K562 (cell line): ENCODE measurements around the gene DGKZ. TPM values are rescaled to one million over a fixed set of nuclear protein-coding genes. Genes with fewer than 3 reads are reported as not detected.

Source experiments
- ATAC-seq: fragments of 200-7000 bp; cut with Tn5 transposase; 3 replicates; pipeline ENCODE4 v1.9.1; 2020; ENCODE audit warnings: moderate library complexity
- BruUV-seq: library from RNA; stranded (reverse); fragments of 400-500 nt; replicated peaks from 2 replicates; lab custom pipeline; 2021; lab: Mats Ljungman, UMichigan
- CTCF ChIA-PET: fragments of 300-600 bp; formaldehyde crosslinking; extraction: SDS; loops from one replicate; lab custom pipeline; 2021; ENCODE audit warnings: low intra/inter-chr PET ratio; lab: Yijun Ruan, JAX
- POLR2A ChIA-PET: fragments of 300-600, 350-650 bp; sonication (Branson Sonifier 250); formaldehyde crosslinking; extraction: SDS; loops from one replicate; lab custom pipeline; 2021; ENCODE audit warnings: antibody characterized with exemption, inconsistent platforms; lab: Yijun Ruan, JAX
- DNase-seq, 4 experiments: peaks; one replicate each; pipeline versions ENCODE4 v3.0.0 to v3.0.0-alpha.2; 2011 to 2018; ENCODE audit warnings: low spot score in 3 of 4, mixed read lengths in 3 of 4; ENCODE audit errors: extremely low read depth in 1 of 4
- FAIRE-seq: peaks from 2 replicates; lab custom pipeline; 2011; peaks lifted over from hg19 to GRCh38; lab: Jason Lieb, UNC
- H2AFZ ChIP-seq: 2 replicates; pipeline ENCODE4 v1.6.0; 2011; ENCODE audit warnings: low read depth, low read length, control low read depth, inconsistent platforms
- H3K27ac ChIP-seq: fragments of 200-600 bp; 3 replicates; pipeline ENCODE4 v1.8.0; 2011; ENCODE audit warnings: low read depth, mild to moderate bottlenecking, control low read depth, inconsistent platforms, low read length, moderate library complexity, mixed read lengths; ENCODE audit errors: extremely low read depth
- H3K27me3 ChIP-seq, 2 experiments: fragments of 300-600 bp in 1 of 2; 2 replicates in 1 of 2; 3 replicates in 1 of 2; pipeline versions ENCODE4 v1.6.0 to v1.8.0; 2011; ENCODE audit warnings: inconsistent platforms in 2 of 2, low read length in 2 of 2, mild to moderate bottlenecking in 1 of 2, mixed read lengths in 1 of 2, moderate library complexity in 1 of 2; ENCODE audit not compliant: control insufficient read depth in 2 of 2, insufficient read depth in 2 of 2
- H3K36me3 ChIP-seq: fragments of 300-600 bp; 3 replicates; pipeline ENCODE4 v1.8.0; 2011; ENCODE audit warnings: mild to moderate bottlenecking, low read length, inconsistent platforms; ENCODE audit not compliant: control insufficient read depth, insufficient read depth
- H3K4me1 ChIP-seq, 2 experiments: fragments of 200-600 bp in 1 of 2; replicated peaks in 1 of 2; 2 replicates in 1 of 2; 3 replicates in 1 of 2; pipeline versions ENCODE4 v1.5.1 to v1.8.0; 2011; ENCODE audit warnings: inconsistent platforms in 2 of 2, low read length in 2 of 2, mild to moderate bottlenecking in 1 of 2, mixed read lengths in 1 of 2, moderate library complexity in 1 of 2; ENCODE audit not compliant: control insufficient read depth in 2 of 2, insufficient read depth in 2 of 2
- H3K4me2 ChIP-seq: 2 replicates; pipeline ENCODE4 v1.6.1; 2011; ENCODE audit warnings: low read length, control low read depth, inconsistent platforms, mixed read lengths; ENCODE audit not compliant: insufficient read depth
- H3K4me3 ChIP-seq: fragments of 200-600 bp; sonication (generic), shearing (Covaris generic); 2 replicates; pipeline ENCODE4 v1.5.1; 2016; ENCODE audit warnings: control low read depth, inconsistent platforms
- H3K79me2 ChIP-seq: fragments of 200-600 bp; 3 replicates; pipeline ENCODE4 v1.8.0; 2011; ENCODE audit warnings: low read length, inconsistent platforms; ENCODE audit not compliant: control insufficient read depth, insufficient read depth
- H3K9ac ChIP-seq, 2 experiments: 2 replicates each; pipeline versions ENCODE4 v1.6.0 to v1.6.1; 2011; ENCODE audit warnings: low read depth in 2 of 2, low read length in 2 of 2, control low read depth in 1 of 2, inconsistent platforms in 1 of 2, mild to moderate bottlenecking in 1 of 2, mixed read lengths in 1 of 2; ENCODE audit not compliant: insufficient read depth in 1 of 2
- H3K9me1 ChIP-seq: one replicate; pipeline ENCODE4 v1.6.0; 2011; ENCODE audit warnings: inconsistent platforms, mild to moderate bottlenecking, low read length, moderate library complexity; ENCODE audit not compliant: control insufficient read depth, insufficient read depth
- H3K9me3 ChIP-seq: replicated peaks from 2 replicates; pipeline ENCODE4 v1.5.1; 2011; ENCODE audit warnings: low read depth, low read length, inconsistent platforms; ENCODE audit not compliant: control insufficient read depth, insufficient read depth
- H4K20me1 ChIP-seq: replicated peaks from 2 replicates; pipeline ENCODE4 v1.6.1; 2011; ENCODE audit warnings: low read length, inconsistent platforms, mixed read lengths; ENCODE audit not compliant: control insufficient read depth, insufficient read depth
- CEBPG ChIP-seq, 3 experiments: fragments of 200-800 bp in 1 of 3; sonication (Bioruptor generic) in 1 of 3; sonication (generic) in 1 of 3; formaldehyde crosslinking in 1 of 3; IDR thresholded peaks in 2 of 3; conservative IDR thresholded peaks in 1 of 3; 2 replicates each; pipeline versions ENCODE4 v1.6.1 to v1.8.0; 2016 to 2022; ENCODE audit warnings: missing compliant biosample characterization in 2 of 3, missing genetic modification characterization in 2 of 3, mild to moderate bottlenecking in 1 of 3, missing genetic modification reagents in 1 of 3
- ELF1 ChIP-seq: fragments of 200-800 bp; sonication (Bioruptor generic); IDR thresholded peaks from 2 replicates; pipeline ENCODE4 v1.6.1; 2016; ENCODE audit warnings: missing genetic modification characterization, missing compliant biosample characterization
- GABPB2 ChIP-seq: fragments of 250-450 bp; sonication (Bioruptor Pico); conservative IDR thresholded peaks from 2 replicates; pipeline ENCODE4 v1.5.1; 2021; ENCODE audit warnings: mild to moderate bottlenecking
- HOXB6 ChIP-seq: fragments of 250-450 bp; sonication (Bioruptor Pico); IDR thresholded peaks from 2 replicates; pipeline ENCODE4 v1.5.1; 2022; ENCODE audit warnings: mild to moderate bottlenecking, borderline replicate concordance
- MYC ChIP-seq, 2 experiments: fragments of 250-450 bp in 1 of 2; sonication (Bioruptor Pico) in 1 of 2; IDR thresholded peaks; 2 replicates each; pipeline versions ENCODE4 v1.5.1 to v1.6.1; 2012 to 2021; ENCODE audit warnings: low read depth in 2 of 2, borderline replicate concordance in 1 of 2, improper control_type of control experiment in 1 of 2, low read length in 1 of 2, mild to moderate bottlenecking in 1 of 2, moderate library complexity in 1 of 2
- NFIC ChIP-seq: fragments of 450-650 bp; IDR thresholded peaks from 2 replicates; pipeline ENCODE4 v1.6.1; 2017; ENCODE audit warnings: mild to moderate bottlenecking, inconsistent platforms
- RB1 ChIP-seq: fragments of 450-650 bp; IDR thresholded peaks from 2 replicates; pipeline ENCODE4 v1.6.1; 2017; ENCODE audit warnings: low read depth, mild to moderate bottlenecking
- U2AF2 ChIP-seq: fragments of 200-400 bp; formaldehyde crosslinking; optimal IDR thresholded peaks from 2 replicates; pipeline ENCODE3; 2017; ENCODE audit warnings: low read depth, mild to moderate bottlenecking, low read length
- ZEB2 ChIP-seq: fragments of 450-650 bp; IDR thresholded peaks from 2 replicates; pipeline ENCODE4 v1.6.1; 2016
- ZNF253 ChIP-seq: fragments of 250-450 bp; sonication (Bioruptor Pico); conservative IDR thresholded peaks from 2 replicates; pipeline ENCODE4 v1.6.1; 2021; ENCODE audit warnings: mild to moderate bottlenecking
- ZNF263 ChIP-seq: sonication (generic); formaldehyde crosslinking; IDR thresholded peaks from 2 replicates; pipeline ENCODE4 v1.8.0; 2022; ENCODE audit warnings: mild to moderate bottlenecking, missing genetic modification reagents, borderline replicate concordance
- ZNF436 ChIP-seq: fragments of 250-450, 450-650 bp; sonication (Bioruptor Pico); formaldehyde crosslinking; IDR thresholded peaks from 2 replicates; pipeline ENCODE4 v1.7.0; 2020; ENCODE audit warnings: mild to moderate bottlenecking
- WGBS: fragments of 100-300 bp; shearing (Covaris generic); methylation state at CpG from one replicate; pipeline ENCODE4 v1.1.6; 2016; ENCODE audit warnings: low coverage, mixed read lengths; ENCODE audit not compliant: insufficient coverage; ENCODE audit errors: missing lambda C conversion rate; 5-methylcytosine and 5-hydroxymethylcytosine counted together
- in situ Hi-C: fragments of 300-500 bp; cut with MboI; formaldehyde crosslinking; loops from 4 replicates; pipeline ENCODE4 v1.15.0; 2018; ENCODE audit warnings: inconsistent platforms, mixed read lengths
- intact Hi-C: fragments of 100-400 bp; cut with micrococcal nuclease; formaldehyde crosslinking; loops from 2 replicates; pipeline ENCODE4 v1.14.2; 2022
- polyA plus RNA-seq, 8 experiments: library from polyadenylated mRNA; depleted of rRNA in 4 of 8; stranded (reverse) in 5 of 8; unstranded in 3 of 8; fragments of >200 nt; fragmentation: Nextera tagmentation in 2 of 8; fragmentation: Illumina TruSeq in 1 of 8; extraction: Ambion mirVana in 2 of 8; extraction: Trizol in 1 of 8; gene quantifications; 2 replicates each; pipeline versions ENCODE4 v1.2.1 to v1.2.3, GENCODE V29; 2011 to 2014; ENCODE audit warnings: inconsistent platforms in 1 of 8, missing spikeins in 1 of 8
- total RNA-seq, 7 experiments: library from RNA; depleted of rRNA in 6 of 7; stranded (reverse); fragments of >200 nt in 6 of 7; fragmentation: Illumina TruSeq in 2 of 7; extraction: Trizol in 2 of 7; gene quantifications; 2 replicates each; pipeline versions ENCODE4 v1.2.1 to v1.2.3, GENCODE V29; 2011 to 2021; ENCODE audit warnings: low replicate concordance in 1 of 7
- TF ChIP-seq, protein P1 (sequence below): sonication (generic); formaldehyde crosslinking; IDR thresholded peaks from 2 replicates; pipeline ENCODE4 v1.8.0; 2023; ENCODE audit warnings: mild to moderate bottlenecking, missing genetic modification reagents
- TF ChIP-seq, protein P2 (sequence below): fragments of 450-650 bp; IDR thresholded peaks from 2 replicates; pipeline ENCODE4 v1.7.0; 2016; ENCODE audit warnings: borderline replicate concordance
- TF ChIP-seq, protein P3 (sequence below): fragments of 200-400 bp; formaldehyde crosslinking; IDR thresholded peaks from 2 replicates; pipeline ENCODE4 v1.6.1; 2017; ENCODE audit warnings: mild to moderate bottlenecking, low read depth, low read length, moderate library complexity

The DGKZ gene
- total and polyA plus RNA-seq, 9 of the 15 experiments (the other 6 are each of a cell fraction or from before 2014, with no cell fraction given) = 0.51 to 100 (median 44.2) TPM

DNA sequence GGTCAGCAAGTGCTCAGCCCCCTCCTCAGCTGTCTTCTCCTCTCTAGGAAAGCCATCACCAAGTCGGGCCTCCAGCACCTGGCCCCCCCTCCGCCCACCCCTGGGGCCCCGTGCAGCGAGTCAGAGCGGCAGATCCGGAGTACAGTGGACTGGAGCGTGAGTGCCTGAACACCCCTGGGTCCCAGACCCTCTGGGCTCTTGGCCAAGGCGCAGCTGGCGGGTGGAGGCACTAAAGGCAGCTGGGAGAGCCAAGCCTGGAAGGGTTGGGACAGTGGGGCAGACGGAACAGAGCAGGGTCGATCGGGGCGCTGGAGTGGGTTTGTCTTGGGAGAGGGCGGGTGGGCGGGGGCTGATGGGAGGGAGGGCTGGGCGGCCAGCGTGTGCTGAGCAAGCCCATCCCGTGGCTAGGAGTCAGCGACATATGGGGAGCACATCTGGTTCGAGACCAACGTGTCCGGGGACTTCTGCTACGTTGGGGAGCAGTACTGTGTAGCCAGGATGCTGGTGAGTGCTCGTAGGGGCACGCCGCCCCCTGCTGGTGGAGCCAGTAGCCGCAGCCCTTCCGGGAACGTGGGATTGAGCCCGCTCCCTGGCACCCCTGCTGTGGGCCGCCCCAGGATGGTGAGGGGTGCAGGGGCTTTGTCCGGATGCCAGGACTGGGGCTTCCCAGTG, 20.1 kb downstream of the DGKZ start:
- H2AFZ ChIP-seq = no peak overlapping the region
- peaks cover 12 to 53% of the 10 kb centered on the region in 2 experiments for H3K4me1 ChIP-seq
- 39% methylated on average over 19 of the region's 32 CpGs for WGBS
- peaks cover 18% of the 10 kb centered on the region for H3K79me2 ChIP-seq
- no peaks in the 10 kb centered on the region for H3K27me3 ChIP-seq
- H4K20me1 ChIP-seq = no peaks in the 10 kb centered on the region; the same call in none of the 2 replicates
- no peak overlapping the region for H3K4me3 ChIP-seq
- FAIRE-seq (peak; percentile 89), DNase-seq (peak; percentile 57 to 83 (median 64)), ATAC-seq (peak; percentile 86)
- in situ Hi-C loops = no loop called here
- intact Hi-C loops = loop anchor here (1.0 to 5.0 kb wide), 3 partner anchors 15 to 120 kb away; no protein-coding TSS in a partner anchor
- H3K9ac ChIP-seq = peak overlapping the region in 1 of 2 experiments; percentile 87; a peak in 2 of 4 replicates
- no peaks in the 10 kb centered on the region for H3K9me3 ChIP-seq
- peak overlapping the region; percentile 45; the same call in 2 of the 3 replicates for H3K27ac ChIP-seq
- H3K4me2 ChIP-seq = no peak overlapping the region; the same call in 1 of the 2 replicates
- H3K9me1 ChIP-seq = peaks cover 3% of the 10 kb centered on the region
- ChIA-PET CTCF (interaction anchor here (0.6 to 1.5 kb wide), 3 partner anchors 16 to 120 kb away, joined by 3 to 5 read pairs (median 3); no protein-coding TSS in a partner anchor), POLR2A (interaction anchor here (0.6 kb wide), 1 partner anchor 54 kb away, joined by 5 read pairs; no protein-coding TSS in a partner anchor)
- H3K36me3 ChIP-seq = peaks cover 73% of the 10 kb centered on the region; the same call in 2 of the 3 replicates
- BruUV-seq = no TSS peak
- peak; percentile 79 for TF ChIP-seq RB1
- TF ChIP-seq, protein P1, sequence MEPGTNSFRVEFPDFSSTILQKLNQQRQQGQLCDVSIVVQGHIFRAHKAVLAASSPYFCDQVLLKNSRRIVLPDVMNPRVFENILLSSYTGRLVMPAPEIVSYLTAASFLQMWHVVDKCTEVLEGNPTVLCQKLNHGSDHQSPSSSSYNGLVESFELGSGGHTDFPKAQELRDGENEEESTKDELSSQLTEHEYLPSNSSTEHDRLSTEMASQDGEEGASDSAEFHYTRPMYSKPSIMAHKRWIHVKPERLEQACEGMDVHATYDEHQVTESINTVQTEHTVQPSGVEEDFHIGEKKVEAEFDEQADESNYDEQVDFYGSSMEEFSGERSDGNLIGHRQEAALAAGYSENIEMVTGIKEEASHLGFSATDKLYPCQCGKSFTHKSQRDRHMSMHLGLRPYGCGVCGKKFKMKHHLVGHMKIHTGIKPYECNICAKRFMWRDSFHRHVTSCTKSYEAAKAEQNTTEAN (CRISPR knock-in tag) = no peak
- peak; percentile 15; the same call in 1 of the 2 replicates for TF ChIP-seq MYC (IDR thresholded peaks at IDR 0.05; ENCODE audit: low read depth, low read length)
- no peak for TF ChIP-seq MYC (CRISPR knock-in tag; IDR thresholded peaks at IDR 0.05; ENCODE audit: borderline replicate concordance, low read depth)
- TF ChIP-seq U2AF2 = no peak
- TF ChIP-seq HOXB6 (CRISPR knock-in tag) = no peak
- no peak for TF ChIP-seq GABPB2 (CRISPR knock-in tag)
- peak; percentile 52; the same call in 1 of the 2 replicates for TF ChIP-seq ELF1 (tag)
- no peak for TF ChIP-seq ZEB2
- TF ChIP-seq, protein P2, sequence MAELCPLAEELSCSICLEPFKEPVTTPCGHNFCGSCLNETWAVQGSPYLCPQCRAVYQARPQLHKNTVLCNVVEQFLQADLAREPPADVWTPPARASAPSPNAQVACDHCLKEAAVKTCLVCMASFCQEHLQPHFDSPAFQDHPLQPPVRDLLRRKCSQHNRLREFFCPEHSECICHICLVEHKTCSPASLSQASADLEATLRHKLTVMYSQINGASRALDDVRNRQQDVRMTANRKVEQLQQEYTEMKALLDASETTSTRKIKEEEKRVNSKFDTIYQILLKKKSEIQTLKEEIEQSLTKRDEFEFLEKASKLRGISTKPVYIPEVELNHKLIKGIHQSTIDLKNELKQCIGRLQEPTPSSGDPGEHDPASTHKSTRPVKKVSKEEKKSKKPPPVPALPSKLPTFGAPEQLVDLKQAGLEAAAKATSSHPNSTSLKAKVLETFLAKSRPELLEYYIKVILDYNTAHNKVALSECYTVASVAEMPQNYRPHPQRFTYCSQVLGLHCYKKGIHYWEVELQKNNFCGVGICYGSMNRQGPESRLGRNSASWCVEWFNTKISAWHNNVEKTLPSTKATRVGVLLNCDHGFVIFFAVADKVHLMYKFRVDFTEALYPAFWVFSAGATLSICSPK = no peak
- TF ChIP-seq ZNF253 (CRISPR knock-in tag) = no peak
- TF ChIP-seq NFIC = peak; percentile 30; the same call in 1 of the 2 replicates
- no peak for TF ChIP-seq CEBPG (CRISPR knock-in tag; IDR thresholded peaks at IDR 0.05)
- no peak for TF ChIP-seq CEBPG (tag; conservative IDR thresholded peaks at IDR 0.05 in 1 of 2, IDR thresholded peaks at IDR 0.05 in 1 of 2)
- peak; percentile 71; the same call in 1 of the 2 replicates for TF ChIP-seq ZNF263 (CRISPR knock-in tag)
- TF ChIP-seq ZNF436 (CRISPR knock-in tag) = no peak
- TF ChIP-seq, protein P3, sequence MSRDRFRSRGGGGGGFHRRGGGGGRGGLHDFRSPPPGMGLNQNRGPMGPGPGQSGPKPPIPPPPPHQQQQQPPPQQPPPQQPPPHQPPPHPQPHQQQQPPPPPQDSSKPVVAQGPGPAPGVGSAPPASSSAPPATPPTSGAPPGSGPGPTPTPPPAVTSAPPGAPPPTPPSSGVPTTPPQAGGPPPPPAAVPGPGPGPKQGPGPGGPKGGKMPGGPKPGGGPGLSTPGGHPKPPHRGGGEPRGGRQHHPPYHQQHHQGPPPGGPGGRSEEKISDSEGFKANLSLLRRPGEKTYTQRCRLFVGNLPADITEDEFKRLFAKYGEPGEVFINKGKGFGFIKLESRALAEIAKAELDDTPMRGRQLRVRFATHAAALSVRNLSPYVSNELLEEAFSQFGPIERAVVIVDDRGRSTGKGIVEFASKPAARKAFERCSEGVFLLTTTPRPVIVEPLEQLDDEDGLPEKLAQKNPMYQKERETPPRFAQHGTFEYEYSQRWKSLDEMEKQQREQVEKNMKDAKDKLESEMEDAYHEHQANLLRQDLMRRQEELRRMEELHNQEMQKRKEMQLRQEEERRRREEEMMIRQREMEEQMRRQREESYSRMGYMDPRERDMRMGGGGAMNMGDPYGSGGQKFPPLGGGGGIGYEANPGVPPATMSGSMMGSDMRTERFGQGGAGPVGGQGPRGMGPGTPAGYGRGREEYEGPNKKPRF = no peak
